Measurements from ENCODE around the gene S100G. TPM values are rescaled to one million over a fixed set of nuclear protein-coding genes. Genes with fewer than 3 reads are reported as not detected.

S100G gene
- total and polyA plus RNA-seq, 4 donors = not detected

GRCh38 chrX:16639966-16640365 lies 10.0 kb upstream of the S100G start:
- Histone ChIP-seq H3K4me1 (ENCODE audit: control insufficient read depth in 5 of 5, insufficient read depth in 5 of 5, low read length in 5 of 5) (no peaks in the 10 kb centered on the region), H3K27me3 (ENCODE audit: control insufficient read depth in 3 of 3, insufficient read depth in 3 of 3, low read length in 2 of 3) (peaks cover 0 to 34% (median 21%) of the 10 kb centered on the region in 3 donors), H3K27ac (ENCODE audit: low read depth in 1 of 2, low read length in 1 of 2) (no peak overlapping the region), H3K9me3 (ENCODE audit: control insufficient read depth in 4 of 4, insufficient read depth in 3 of 4, low read length in 3 of 4) (peaks cover 0 to 1% (median 0%) of the 10 kb centered on the region in 4 donors), H3K4me3 (no peak overlapping the region), H3K36me3 (ENCODE audit: control insufficient read depth in 4 of 4, insufficient read depth in 4 of 4, low read length in 4 of 4) (peaks cover 0 to 3% (median 2%) of the 10 kb centered on the region in 4 donors), H3K9ac (ENCODE audit: insufficient read depth in 1 of 2, low read length in 2 of 2) (no peak overlapping the region)
- no peak for TF ChIP-seq CTCF (IDR thresholded peaks at IDR 0.05; ENCODE audit: control extremely low read depth, extremely low read depth)
- WGBS, 2 donors = 79 to 83% methylated on average over 6 of the region's 6 CpGs
- ATAC-seq (ENCODE audit: insufficient read depth, low FRiP score) (no peak), DNase-seq (no peak)

- no peak for DNase-seq
- WGBS, 2 donors = 78 to 89% methylated on average over 4 of the region's 4 CpGs
- no peak overlapping the region for H3K9ac ChIP-seq (ENCODE audit: insufficient read depth in 1 of 2, low read length in 2 of 2)
- H3K4me3 ChIP-seq = no peak overlapping the region
- no peak overlapping the region for H3K27ac ChIP-seq (ENCODE audit: low read depth in 1 of 2, low read length in 1 of 2)
- H3K9me3 ChIP-seq (ENCODE audit: control insufficient read depth in 4 of 4, insufficient read depth in 3 of 4, low read length in 3 of 4) = peaks cover 0 to 3% (median 0%) of the 10 kb centered on the region in 4 donors
- peaks cover 0 to 39% (median 22%) of the 10 kb centered on the region in 3 donors for H3K27me3 ChIP-seq (ENCODE audit: control insufficient read depth in 3 of 3, insufficient read depth in 3 of 3, low read length in 2 of 3)
- peak; percentile 35 for ATAC-seq (ENCODE audit: insufficient read depth, low FRiP score)
- H3K36me3 ChIP-seq (ENCODE audit: control insufficient read depth in 4 of 4, insufficient read depth in 4 of 4, low read length in 4 of 4) = peaks cover 0 to 3% (median 1%) of the 10 kb centered on the region in 4 donors
- H3K4me1 ChIP-seq (ENCODE audit: control insufficient read depth in 5 of 5, insufficient read depth in 5 of 5, low read length in 5 of 5) = no peaks in the 10 kb centered on the region
- TF ChIP-seq CTCF (IDR thresholded peaks at IDR 0.05; ENCODE audit: control extremely low read depth, extremely low read depth) = no peak
These were observed 9.1 kb upstream of the S100G start for GRCh38 chrX:16640823-16641222.

- H3K4me1 ChIP-seq (ENCODE audit: control insufficient read depth in 5 of 5, insufficient read depth in 5 of 5, low read length in 5 of 5) = no peaks in the 10 kb centered on the region
- 55 to 75% methylated on average over 5 of the region's 5 CpGs for WGBS, 2 donors
- no peak overlapping the region for H3K9ac ChIP-seq (ENCODE audit: insufficient read depth in 1 of 2, low read length in 2 of 2)
- ATAC-seq (ENCODE audit: insufficient read depth, low FRiP score) (no peak), DNase-seq (no peak)
- no peak overlapping the region for H3K4me3 ChIP-seq
- peaks cover 0 to 43% (median 27%) of the 10 kb centered on the region in 3 donors for H3K27me3 ChIP-seq (ENCODE audit: control insufficient read depth in 3 of 3, insufficient read depth in 3 of 3, low read length in 2 of 3)
- no peak for TF ChIP-seq CTCF (IDR thresholded peaks at IDR 0.05; ENCODE audit: control extremely low read depth, extremely low read depth)
- peaks cover 0 to 2% (median 0%) of the 10 kb centered on the region in 4 donors for H3K36me3 ChIP-seq (ENCODE audit: control insufficient read depth in 4 of 4, insufficient read depth in 4 of 4, low read length in 4 of 4)
- peaks cover 0 to 5% (median 0%) of the 10 kb centered on the region in 4 donors for H3K9me3 ChIP-seq (ENCODE audit: control insufficient read depth in 4 of 4, insufficient read depth in 3 of 4, low read length in 3 of 4)
- H3K27ac ChIP-seq (ENCODE audit: low read depth in 1 of 2, low read length in 1 of 2) = no peak overlapping the region
These were observed 6.8 kb upstream of the S100G start for GRCh38 chrX:16643176-16643575.

Measured in lung (tissue), 12 donors.